Central memory CD8-positive, alpha-beta T cell (primary cell): ENCODE measurements around the gene PHACTR1.

Experiments
- ATAC-seq: fragments of 150-1000 bp; cut with Tn5 transposase; replicated peaks from 2 replicates; pipeline ENCODE4 v1.10.0; 2022; ENCODE audit warnings: mild to moderate bottlenecking, moderate FRiP score, moderate number of reproducible peaks; ENCODE audit not compliant: poor library complexity, severe bottlenecking; ENCODE audit errors: extremely low read depth
- DNase-seq, 2 donors: peaks; one replicate each; pipeline ENCODE4 v3.0.0; 2021; ENCODE audit warnings: low spot score in 2 of 2
- H3K27ac Mint-ChIP-seq: one replicate; pipeline ENCODE4 v1.8.0; 2022; ENCODE audit warnings: low read depth, mild to moderate bottlenecking, moderate library complexity, mixed read lengths
- H3K27me3 Mint-ChIP-seq: one replicate; pipeline ENCODE4 v1.8.0; 2022; ENCODE audit warnings: mixed read lengths
- H3K36me3 Mint-ChIP-seq: one replicate; pipeline ENCODE4 v1.8.0; 2022; ENCODE audit warnings: mild to moderate bottlenecking, moderate library complexity, mixed read lengths; ENCODE audit not compliant: insufficient read depth
- H3K4me1 Mint-ChIP-seq: one replicate; pipeline ENCODE4 v1.8.0; 2022; ENCODE audit warnings: mixed read lengths
- H3K4me3 Mint-ChIP-seq: one replicate; pipeline ENCODE4 v1.8.0; 2022; ENCODE audit warnings: mild to moderate bottlenecking, moderate library complexity, mixed read lengths
- H3K9me3 Mint-ChIP-seq: one replicate; pipeline ENCODE4 v1.8.0; 2022; ENCODE audit warnings: mixed read lengths

Gene PHACTR1

DNA sequence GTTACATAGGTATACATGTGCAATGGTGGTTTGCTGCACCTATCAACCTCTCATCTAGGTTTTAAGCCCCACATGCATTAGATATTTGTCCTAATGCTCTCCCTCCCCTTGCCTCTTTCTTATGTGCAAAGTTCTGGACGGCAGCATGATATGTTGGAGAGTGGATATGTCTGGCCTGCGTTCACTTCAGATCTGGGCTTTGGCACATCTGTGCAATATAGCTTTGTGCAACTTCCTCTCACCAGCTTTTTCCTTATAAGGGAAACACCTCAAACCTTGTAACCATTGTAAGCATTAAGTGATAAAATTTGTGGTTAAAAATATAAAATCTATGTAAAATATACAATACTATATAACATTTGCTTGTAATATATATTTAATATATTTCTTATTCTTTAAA, 288.0 kb downstream of the PHACTR1 start:
- H3K27ac Mint-ChIP-seq, result no peak overlapping the region
- no peaks in the 10 kb centered on the region for H3K4me1 Mint-ChIP-seq
- H3K4me3 Mint-ChIP-seq, result no peak overlapping the region
- no peaks in the 10 kb centered on the region for H3K9me3 Mint-ChIP-seq
- ATAC-seq, result no peak
- no peak for DNase-seq
- H3K27me3 Mint-ChIP-seq, result peaks cover 53% of the 10 kb centered on the region
- peaks cover 1% of the 10 kb centered on the region for H3K36me3 Mint-ChIP-seq

DNA sequence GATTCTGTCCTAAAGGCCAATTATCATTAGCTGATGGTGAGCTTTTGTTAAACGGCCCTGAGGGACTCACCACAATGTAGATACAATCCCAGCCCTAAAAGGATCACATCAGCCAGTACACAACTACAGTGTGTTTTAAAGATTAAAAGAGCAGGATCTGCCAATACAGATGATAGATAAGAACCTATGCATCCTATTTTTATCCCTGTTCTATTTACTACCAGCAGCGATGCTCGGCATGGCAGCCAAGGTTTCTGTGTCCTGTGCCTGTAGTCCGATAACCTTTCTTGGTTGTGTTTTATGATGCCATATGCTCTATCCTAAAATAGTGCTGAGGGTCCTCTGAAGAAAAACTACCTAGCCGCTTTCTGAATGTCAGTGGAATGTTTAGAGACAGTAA, 289.4 kb downstream of the PHACTR1 start:
- Mint-ChIP-seq H3K9me3 (no peaks in the 10 kb centered on the region), H3K36me3 (peaks cover 1% of the 10 kb centered on the region), H3K4me3 (no peak overlapping the region), H3K27me3 (peaks cover 67% of the 10 kb centered on the region), H3K4me1 (no peaks in the 10 kb centered on the region), H3K27ac (no peak overlapping the region)
- DNase-seq, result no peak
- no peak for ATAC-seq

DNA sequence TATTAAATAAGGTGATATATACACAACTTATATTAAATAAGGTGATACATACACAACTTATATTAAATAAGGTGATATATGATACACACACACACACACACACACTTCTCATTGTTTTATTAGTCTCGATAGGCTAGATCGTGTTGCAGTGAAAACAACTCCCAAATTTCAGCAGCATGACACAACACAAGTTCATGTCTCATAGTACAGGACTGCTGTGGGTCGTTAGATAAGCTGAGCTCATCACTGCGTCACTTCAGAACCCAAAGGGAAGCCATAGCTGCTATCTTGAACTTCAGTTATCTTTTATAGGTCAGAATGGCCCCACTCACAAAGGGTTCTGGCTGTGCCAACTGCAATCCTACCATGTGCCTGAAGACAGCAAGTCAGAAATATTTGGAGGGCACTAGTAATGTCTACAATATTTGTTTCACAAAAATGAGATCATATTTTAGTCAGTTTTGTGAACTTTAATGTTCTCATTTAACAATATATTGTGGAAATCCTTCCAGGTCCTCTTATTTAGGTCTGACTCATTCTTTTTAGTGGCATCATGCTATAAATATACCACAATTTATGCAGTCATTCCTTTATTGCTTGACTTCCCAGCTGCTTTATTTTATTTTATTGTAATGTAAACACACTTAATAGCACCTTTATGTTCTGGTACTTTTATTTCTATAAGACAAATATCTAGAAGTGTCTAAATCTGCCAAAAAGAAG, 290.2 kb downstream of the PHACTR1 start:
- no peak for ATAC-seq
- H3K4me3 Mint-ChIP-seq, result no peak overlapping the region
- H3K36me3 Mint-ChIP-seq, result peaks cover 1% of the 10 kb centered on the region
- peaks cover 74% of the 10 kb centered on the region for H3K27me3 Mint-ChIP-seq
- no peaks in the 10 kb centered on the region for H3K4me1 Mint-ChIP-seq
- H3K27ac Mint-ChIP-seq, result no peak overlapping the region
- DNase-seq, result no peak
- no peaks in the 10 kb centered on the region for H3K9me3 Mint-ChIP-seq

DNA sequence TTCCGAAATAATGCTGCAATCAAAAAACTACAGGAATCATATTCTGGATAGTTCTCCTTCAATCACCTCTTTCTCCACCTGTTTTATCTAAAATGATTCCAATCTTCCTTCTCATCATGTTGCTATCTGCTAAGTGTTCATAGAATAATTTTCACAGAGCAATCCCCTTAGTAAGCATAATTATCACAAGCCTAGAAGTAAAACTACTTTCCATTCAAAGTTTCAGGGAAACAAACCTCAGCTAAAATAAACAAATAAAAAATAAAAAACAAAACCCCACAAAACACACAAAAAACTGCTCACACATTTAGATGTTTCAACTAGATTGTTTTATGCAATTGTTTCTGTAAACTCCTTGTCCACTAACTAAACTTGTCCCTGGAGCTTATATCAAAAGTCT, 291.2 kb downstream of the PHACTR1 start:
- Mint-ChIP-seq H3K4me3 (no peak overlapping the region), H3K9me3 (no peaks in the 10 kb centered on the region), H3K27ac (no peak overlapping the region), H3K4me1 (no peaks in the 10 kb centered on the region), H3K36me3 (peaks cover 1% of the 10 kb centered on the region), H3K27me3 (peaks cover 84% of the 10 kb centered on the region)
- DNase-seq (no peak), ATAC-seq (no peak)

DNA sequence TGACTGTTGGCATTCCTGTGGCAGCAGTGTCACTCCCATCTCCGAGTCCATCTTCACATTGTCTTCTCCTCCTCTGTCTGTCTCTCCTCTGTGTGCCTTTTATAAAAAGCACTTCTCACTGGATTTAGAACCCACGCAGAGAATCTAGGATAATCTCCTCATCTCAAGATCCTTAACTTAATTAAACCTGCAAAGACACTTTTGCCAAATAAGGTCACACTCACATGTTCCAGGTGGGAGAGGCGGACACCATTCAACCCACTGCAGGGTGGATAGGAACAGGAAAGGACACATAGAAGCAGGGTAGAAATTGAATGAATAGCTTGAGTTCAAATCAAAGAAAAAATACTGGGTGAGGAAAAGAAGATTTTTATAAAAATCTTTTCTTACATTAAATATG, 292.5 kb downstream of the PHACTR1 start:
- peaks cover 94% of the 10 kb centered on the region for H3K27me3 Mint-ChIP-seq
- peaks cover 4% of the 10 kb centered on the region for H3K4me1 Mint-ChIP-seq
- no peak for DNase-seq
- no peak for ATAC-seq
- no peak overlapping the region for H3K27ac Mint-ChIP-seq
- no peaks in the 10 kb centered on the region for H3K9me3 Mint-ChIP-seq
- peaks cover 1% of the 10 kb centered on the region for H3K36me3 Mint-ChIP-seq
- no peak overlapping the region for H3K4me3 Mint-ChIP-seq

DNA sequence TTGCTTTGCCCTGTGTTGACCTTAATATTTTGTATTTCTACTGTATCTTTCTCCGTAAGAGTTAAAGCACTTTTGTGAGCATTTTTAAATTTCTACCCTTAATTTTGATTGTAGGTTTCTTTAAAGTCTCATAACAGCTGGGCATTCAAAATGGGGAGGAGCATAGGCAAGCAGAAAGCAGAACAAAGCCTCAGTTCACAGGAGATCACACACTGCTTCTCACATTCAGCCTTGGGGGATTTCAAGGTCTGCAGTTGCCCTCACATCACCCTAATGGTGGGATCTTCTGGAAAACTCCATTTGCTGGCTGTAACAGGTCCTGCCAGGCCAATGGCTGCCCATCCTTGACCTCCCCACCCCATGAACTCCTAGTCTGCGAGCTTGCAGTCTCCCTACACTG, 292.9 kb downstream of the PHACTR1 start:
- H3K4me1 Mint-ChIP-seq, result peaks cover 4% of the 10 kb centered on the region
- DNase-seq (no peak), ATAC-seq (no peak)
- peaks cover 1% of the 10 kb centered on the region for H3K36me3 Mint-ChIP-seq
- no peak overlapping the region for H3K27ac Mint-ChIP-seq
- H3K9me3 Mint-ChIP-seq, result no peaks in the 10 kb centered on the region
- H3K27me3 Mint-ChIP-seq, result peaks cover 96% of the 10 kb centered on the region
- no peak overlapping the region for H3K4me3 Mint-ChIP-seq

DNA sequence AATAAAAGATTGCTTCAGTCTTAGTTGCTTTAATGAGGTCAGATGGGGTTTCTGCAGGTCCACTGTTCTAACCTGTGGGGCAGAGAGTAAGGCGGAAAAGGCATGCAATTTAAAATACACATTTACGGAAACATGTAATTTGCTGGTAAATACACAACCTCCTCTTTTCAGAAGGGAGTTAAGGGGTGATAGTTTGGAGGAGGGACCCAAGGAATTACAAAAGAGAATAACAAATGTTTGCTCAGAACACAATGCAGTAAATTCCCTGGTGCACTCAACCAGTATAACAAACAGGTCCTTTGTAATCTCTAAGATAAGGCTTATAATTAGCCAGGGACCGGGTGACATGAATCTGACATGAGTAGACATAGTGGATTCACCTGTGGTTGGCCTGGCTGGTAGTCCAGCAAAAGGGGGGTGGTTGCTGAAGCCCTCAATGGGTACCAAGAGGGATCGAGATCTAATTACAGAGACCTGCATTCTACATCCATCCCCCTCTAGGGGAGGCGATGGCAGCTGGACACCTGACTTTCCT, 295.1 kb downstream of the PHACTR1 start:
- no peak overlapping the region for H3K27ac Mint-ChIP-seq
- peaks cover 4% of the 10 kb centered on the region for H3K4me1 Mint-ChIP-seq
- peaks cover 92% of the 10 kb centered on the region for H3K27me3 Mint-ChIP-seq
- H3K4me3 Mint-ChIP-seq, result no peak overlapping the region
- DNase-seq, result no peak
- H3K36me3 Mint-ChIP-seq, result no peaks in the 10 kb centered on the region
- H3K9me3 Mint-ChIP-seq, result no peaks in the 10 kb centered on the region
- ATAC-seq, result no peak

DNA sequence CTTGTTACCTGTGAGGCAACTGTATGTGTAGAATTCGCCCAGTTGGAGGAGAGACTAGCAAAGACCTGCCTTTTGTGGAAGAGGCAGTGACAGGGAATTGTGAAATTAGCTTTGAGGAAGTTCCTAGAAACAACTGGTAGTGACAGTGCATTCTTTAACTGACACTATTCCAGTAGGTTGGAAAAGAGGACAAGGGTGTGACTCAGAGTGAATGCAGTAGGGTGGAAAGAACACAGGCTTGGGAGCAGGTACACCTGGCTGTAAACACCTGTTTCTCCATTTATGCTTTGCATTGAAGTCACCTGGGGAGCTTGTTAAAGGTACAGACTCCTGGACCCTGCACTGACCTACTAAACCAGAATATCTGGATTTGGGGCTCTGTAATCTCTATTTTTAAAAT, 295.7 kb downstream of the PHACTR1 start:
- peaks cover 4% of the 10 kb centered on the region for H3K4me1 Mint-ChIP-seq
- H3K27me3 Mint-ChIP-seq, result peaks cover 91% of the 10 kb centered on the region
- H3K4me3 Mint-ChIP-seq, result no peak overlapping the region
- DNase-seq, result no peak
- no peak overlapping the region for H3K27ac Mint-ChIP-seq
- ATAC-seq, result no peak
- no peaks in the 10 kb centered on the region for H3K9me3 Mint-ChIP-seq
- no peaks in the 10 kb centered on the region for H3K36me3 Mint-ChIP-seq

DNA sequence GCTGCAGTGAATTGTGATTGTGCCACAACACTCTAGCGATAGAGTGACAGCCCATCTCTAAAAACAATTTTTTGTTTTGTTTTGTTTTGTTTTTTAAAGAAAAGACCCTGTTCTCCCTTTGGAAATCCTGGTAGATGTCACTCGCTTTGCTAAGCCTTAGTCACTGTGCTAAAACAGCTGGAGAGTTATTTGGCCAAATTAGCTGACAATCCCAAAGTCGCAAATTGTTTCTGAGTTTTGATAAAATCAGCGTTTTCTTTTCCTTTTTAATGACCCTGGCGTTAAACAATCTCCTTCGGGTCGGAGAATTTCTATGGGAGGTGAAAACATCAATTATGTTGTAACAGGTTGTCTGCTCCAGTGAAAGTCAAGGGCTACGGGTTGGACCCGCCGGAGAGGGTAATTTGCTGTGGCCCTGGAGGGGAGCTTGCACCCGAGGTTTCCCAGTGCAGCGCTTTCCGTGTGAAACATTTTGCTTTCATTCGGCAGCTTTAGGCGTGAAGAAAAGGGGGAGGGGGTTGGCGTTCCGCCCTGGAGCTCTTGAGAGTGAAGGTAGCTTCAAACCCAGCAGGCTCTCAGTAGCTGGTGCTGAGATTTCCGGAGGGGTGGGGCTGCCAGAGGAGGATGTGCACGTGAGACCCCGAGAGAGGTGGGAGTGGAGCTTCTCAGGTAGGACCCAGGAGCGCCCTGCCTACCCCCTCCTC, 296.6 kb downstream of the PHACTR1 start:
- Mint-ChIP-seq H3K36me3 (no peaks in the 10 kb centered on the region), H3K4me3 (peak overlapping the region; percentile 66), H3K4me1 (peaks cover 4% of the 10 kb centered on the region), H3K27ac (no peak overlapping the region), H3K27me3 (peaks cover 87% of the 10 kb centered on the region), H3K9me3 (no peaks in the 10 kb centered on the region)
- no peak for DNase-seq
- ATAC-seq, result no peak

DNA sequence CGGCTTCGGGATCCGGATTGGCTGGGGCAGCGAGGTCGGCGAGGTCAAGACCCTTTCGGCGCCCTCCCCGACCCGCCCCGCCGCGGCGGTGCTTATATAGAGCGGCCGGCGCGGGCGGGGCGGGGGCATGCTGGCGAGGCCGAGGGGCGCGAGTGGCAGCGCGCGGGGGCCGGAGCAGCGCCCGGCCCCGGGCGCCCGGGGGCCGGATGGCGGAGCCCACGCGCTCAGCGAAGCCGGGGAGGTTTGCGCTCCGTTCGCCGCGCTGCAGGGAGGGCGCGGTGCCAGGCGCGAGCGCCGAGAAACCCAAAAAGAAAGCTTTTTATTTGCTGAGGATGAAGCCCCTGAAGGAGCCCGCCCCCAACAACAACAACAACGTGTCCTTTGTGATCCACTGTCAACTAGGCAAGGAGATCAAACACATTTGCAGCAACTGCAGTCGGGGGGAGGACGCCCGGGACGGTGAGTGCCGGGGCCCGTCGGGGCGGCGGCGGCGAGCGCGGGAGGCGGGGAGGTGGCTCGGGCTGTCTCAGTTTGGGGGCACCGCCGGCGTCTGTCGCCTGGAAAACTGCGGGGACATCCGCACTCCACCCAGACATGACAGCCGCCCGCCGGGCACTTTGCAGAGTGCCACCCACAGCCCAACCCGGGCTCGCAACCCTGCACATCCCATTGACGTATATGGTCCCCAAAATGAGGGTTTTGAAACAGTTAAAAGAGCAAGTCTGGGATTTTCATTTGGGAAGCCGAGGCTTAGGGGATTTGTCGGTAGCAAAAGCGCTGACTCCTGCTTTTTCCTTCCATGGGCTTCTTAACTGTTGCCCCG, 297.3 kb downstream of the PHACTR1 start:
- no peaks in the 10 kb centered on the region for H3K36me3 Mint-ChIP-seq
- peak overlapping the region; percentile 66 for H3K4me3 Mint-ChIP-seq
- peaks cover 80% of the 10 kb centered on the region for H3K27me3 Mint-ChIP-seq
- H3K27ac Mint-ChIP-seq, result no peak overlapping the region
- DNase-seq (no peak), ATAC-seq (no peak)
- peaks cover 4% of the 10 kb centered on the region for H3K4me1 Mint-ChIP-seq
- H3K9me3 Mint-ChIP-seq, result no peaks in the 10 kb centered on the region

DNA sequence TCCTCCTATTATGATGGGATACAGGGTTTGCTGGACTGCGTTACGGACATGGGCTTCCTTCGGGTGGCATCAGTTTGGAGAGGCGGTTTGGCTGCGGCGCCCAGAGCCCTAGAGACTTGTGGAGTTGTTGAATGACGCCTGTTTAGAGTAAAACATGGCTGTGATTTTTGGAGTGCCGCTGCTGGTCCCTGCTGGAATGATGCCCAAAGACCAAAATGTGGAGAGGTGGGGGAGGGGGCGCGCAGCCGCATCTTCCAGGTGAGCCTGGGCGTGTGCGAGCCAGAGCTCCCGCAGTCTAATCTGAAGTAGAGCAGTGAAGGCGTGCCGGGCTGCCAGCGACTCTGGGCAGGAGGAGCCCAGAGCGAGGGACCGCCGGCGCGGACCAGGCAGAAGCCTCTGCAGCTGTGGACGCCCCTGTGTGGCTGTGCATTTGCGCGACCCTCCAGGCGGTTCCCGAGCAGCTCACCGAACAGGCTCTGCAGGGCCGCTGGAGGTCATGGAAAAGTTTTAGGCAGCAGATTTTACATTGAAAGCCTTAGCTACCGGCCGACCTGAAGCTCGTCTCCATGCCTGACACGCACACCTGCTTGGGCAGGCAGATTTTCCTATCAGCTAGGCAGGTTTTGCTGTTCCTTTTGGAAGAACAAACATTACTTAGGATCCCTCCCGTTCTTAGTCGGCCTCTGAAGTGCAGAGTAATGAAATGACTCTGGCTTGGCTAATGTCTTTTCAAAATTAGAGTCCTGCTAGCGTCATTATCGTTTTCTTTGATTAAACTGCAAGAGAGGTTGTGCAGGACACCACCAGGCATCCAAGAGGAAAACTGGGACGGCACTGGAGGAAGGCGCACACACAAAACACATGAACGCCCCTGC, 298.2 kb downstream of the PHACTR1 start:
- Mint-ChIP-seq H3K27me3 (peaks cover 75% of the 10 kb centered on the region), H3K36me3 (no peaks in the 10 kb centered on the region)

DNA sequence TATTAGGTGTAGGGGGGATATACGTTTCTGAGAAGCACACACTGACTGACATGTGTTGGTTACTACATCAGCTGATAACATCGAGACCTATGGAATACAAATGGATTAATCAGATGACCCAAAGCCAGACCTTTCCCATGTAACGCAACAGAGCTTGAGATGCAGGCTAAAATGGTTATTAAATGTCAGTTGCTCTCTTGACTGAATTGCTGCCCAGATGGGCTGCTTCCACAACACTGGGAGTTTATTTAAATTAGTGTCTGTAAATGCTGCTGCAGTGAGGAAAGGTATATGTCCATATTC, 298.8 kb downstream of the PHACTR1 start:
- DNase-seq, result no peak
- Mint-ChIP-seq H3K4me3 (no peak overlapping the region), H3K36me3 (no peaks in the 10 kb centered on the region), H3K9me3 (no peaks in the 10 kb centered on the region), H3K4me1 (peaks cover 4% of the 10 kb centered on the region), H3K27me3 (peaks cover 75% of the 10 kb centered on the region), H3K27ac (no peak overlapping the region)
- no peak for ATAC-seq

More for the DNA sequence above, 298.2 kb downstream of the PHACTR1 start:
- Mint-ChIP-seq H3K4me3 (no peak overlapping the region), H3K4me1 (peaks cover 4% of the 10 kb centered on the region), H3K9me3 (no peaks in the 10 kb centered on the region), H3K27ac (no peak overlapping the region)
- no peak for ATAC-seq
- DNase-seq, result no peak
